H9 (cell line): ENCODE data around the gene DGCR2. TPM values are rescaled to one million over a fixed set of nuclear protein-coding genes. Genes with fewer than 3 reads are reported as not detected.

Source experiments
- DNase-seq: peaks from one replicate; pipeline ENCODE4 v3.0.0-alpha.2; 2017
- H2AFZ ChIP-seq: one replicate; pipeline ENCODE4 v1.6.1; 2013; ENCODE audit warnings: mild to moderate bottlenecking, low read length, control low read depth, moderate library complexity
- H2AK5ac ChIP-seq: 2 replicates; pipeline ENCODE4 v1.6.1; 2013; ENCODE audit warnings: low read length, control low read depth, mixed read lengths; ENCODE audit not compliant: insufficient read length
- H2BK120ac ChIP-seq: one replicate; pipeline ENCODE4 v1.6.1; 2013; ENCODE audit warnings: low read depth, mild to moderate bottlenecking, low read length, control low read depth, inconsistent platforms; ENCODE audit not compliant: poor library complexity, severe bottlenecking
- H2BK12ac ChIP-seq: 2 replicates; pipeline ENCODE4 v1.6.1; 2013; ENCODE audit warnings: low read length, control low read depth, mixed read lengths, low read depth; ENCODE audit not compliant: insufficient read length
- H2BK15ac ChIP-seq: 2 replicates; pipeline ENCODE4 v1.6.1; 2013; ENCODE audit warnings: low read depth, low read length, control low read depth
- H2BK20ac ChIP-seq: one replicate; pipeline ENCODE4 v1.6.1; 2013; ENCODE audit warnings: low read depth, mild to moderate bottlenecking, low read length, control low read depth, inconsistent platforms; ENCODE audit not compliant: poor library complexity, severe bottlenecking
- H2BK5ac ChIP-seq: 2 replicates; pipeline ENCODE4 v1.6.1; 2013; ENCODE audit warnings: low read length, control low read depth, mixed read lengths; ENCODE audit not compliant: insufficient read length
- H3K14ac ChIP-seq: 2 replicates; pipeline ENCODE4 v1.6.1; 2013; ENCODE audit warnings: low read length, control low read depth; ENCODE audit not compliant: insufficient read depth
- H3K18ac ChIP-seq: 2 replicates; pipeline ENCODE4 v1.6.1; 2013; ENCODE audit warnings: low read depth, mild to moderate bottlenecking, mixed read lengths, low read length, control low read depth; ENCODE audit not compliant: insufficient read length
- H3K23ac ChIP-seq: 2 replicates; pipeline ENCODE4 v1.6.1; 2013; ENCODE audit warnings: low read length, control low read depth, mixed read lengths, low read depth; ENCODE audit not compliant: insufficient read length
- H3K23me2 ChIP-seq: 2 replicates; pipeline ENCODE4 v1.6.1; 2013; ENCODE audit warnings: low read depth, mild to moderate bottlenecking, mixed read lengths, low read length, control low read depth; ENCODE audit not compliant: insufficient read length, poor library complexity, severe bottlenecking
- H3K27ac ChIP-seq: 2 replicates; pipeline ENCODE4 v1.5.1; 2013; ENCODE audit warnings: low read length, control low read depth, mixed read lengths, low read depth; ENCODE audit not compliant: insufficient read length
- H3K27me3 ChIP-seq: 2 replicates; pipeline ENCODE4 v1.6.1; 2013; ENCODE audit warnings: low read length, control low read depth, inconsistent platforms; ENCODE audit not compliant: insufficient read depth
- H3K4ac ChIP-seq: 2 replicates; pipeline ENCODE4 v1.6.1; 2013; ENCODE audit warnings: low read depth, mild to moderate bottlenecking, control low read depth, inconsistent platforms, low read length, moderate library complexity
- H3K4me1 ChIP-seq: 2 replicates; pipeline ENCODE4 v1.6.1; 2013; ENCODE audit warnings: low read length, control low read depth, inconsistent platforms; ENCODE audit not compliant: insufficient read depth
- H3K4me2 ChIP-seq: 2 replicates; pipeline ENCODE4 v1.6.1; 2013; ENCODE audit warnings: low read length, control low read depth, mixed read lengths; ENCODE audit not compliant: insufficient read length, insufficient read depth
- H3K56ac ChIP-seq: 2 replicates; pipeline ENCODE4 v1.6.1; 2013; ENCODE audit warnings: low read depth, mild to moderate bottlenecking, mixed read lengths, low read length, control low read depth; ENCODE audit not compliant: insufficient read length
- H3K79me1 ChIP-seq: 2 replicates; pipeline ENCODE4 v1.6.1; 2013; ENCODE audit warnings: low read depth, mild to moderate bottlenecking, moderate library complexity, low read length, control low read depth, inconsistent platforms; ENCODE audit not compliant: insufficient read depth, poor library complexity, severe bottlenecking
- H3K79me2 ChIP-seq: 2 replicates; pipeline ENCODE4 v1.6.1; 2013; ENCODE audit warnings: low read length, control low read depth, inconsistent platforms; ENCODE audit not compliant: insufficient read depth
- H3K9ac ChIP-seq: 2 replicates; pipeline ENCODE4 v1.6.1; 2013; ENCODE audit warnings: low read length, control low read depth, mixed read lengths; ENCODE audit not compliant: insufficient read length; ENCODE audit errors: extremely low read depth
- H3K9me3 ChIP-seq: one replicate; pipeline ENCODE4 v1.6.1; 2013; ENCODE audit warnings: low read depth, low read length, inconsistent platforms; ENCODE audit not compliant: control insufficient read depth
- H3T11ph ChIP-seq: one replicate; pipeline ENCODE4 v1.6.1; 2013; ENCODE audit warnings: mild to moderate bottlenecking, low read length, control low read depth, inconsistent platforms
- H4K20me1 ChIP-seq: one replicate; pipeline ENCODE4 v1.6.1; 2013; ENCODE audit not compliant: control insufficient read depth, insufficient read length, insufficient read depth
- H4K5ac ChIP-seq: 2 replicates; pipeline ENCODE4 v1.6.1; 2013; ENCODE audit warnings: low read depth, mild to moderate bottlenecking, mixed read lengths, low read length, control low read depth; ENCODE audit not compliant: insufficient read length
- H4K8ac ChIP-seq: replicated peaks from 2 replicates; pipeline ENCODE4 v1.6.1; 2013; ENCODE audit warnings: low read length, control low read depth, mixed read lengths, low read depth; ENCODE audit not compliant: insufficient read length
- H4K91ac ChIP-seq: 2 replicates; pipeline ENCODE4 v1.6.1; 2013; ENCODE audit warnings: low read depth, mild to moderate bottlenecking, moderate library complexity, mixed read lengths, low read length, control low read depth; ENCODE audit not compliant: insufficient read length
- H3K27ac Mint-ChIP-seq, 3 experiments: 2 replicates in 2 of 3; 3 replicates in 1 of 3; pipeline ENCODE4 v1.8.0; 2020 to 2021; ENCODE audit warnings: mixed read lengths in 3 of 3, mild to moderate bottlenecking in 1 of 3, moderate library complexity in 1 of 3
- H3K27me3 Mint-ChIP-seq: 2 replicates; pipeline ENCODE4 v1.8.0; 2021; ENCODE audit warnings: low read depth, mild to moderate bottlenecking, moderate library complexity, mixed read lengths
- H3K36me3 Mint-ChIP-seq, 3 experiments: 2 replicates in 2 of 3; 3 replicates in 1 of 3; pipeline ENCODE4 v1.8.0; 2020 to 2021; ENCODE audit warnings: low read depth in 3 of 3, mixed read lengths in 3 of 3; ENCODE audit not compliant: insufficient read depth in 1 of 3
- H3K4me1 Mint-ChIP-seq, 2 experiments: 2 replicates each; pipeline ENCODE4 v1.8.0; 2020; ENCODE audit warnings: mixed read lengths in 2 of 2
- H3K4me3 Mint-ChIP-seq, 2 experiments: 2 replicates in 1 of 2; 3 replicates in 1 of 2; pipeline ENCODE4 v1.8.0; 2020 to 2021; ENCODE audit warnings: mild to moderate bottlenecking in 2 of 2, mixed read lengths in 2 of 2, moderate library complexity in 1 of 2
- H3K9me3 Mint-ChIP-seq, 2 experiments: 2 replicates in 1 of 2; 3 replicates in 1 of 2; pipeline ENCODE4 v1.8.0; 2020; ENCODE audit warnings: mild to moderate bottlenecking in 2 of 2, mixed read lengths in 2 of 2, moderate library complexity in 1 of 2
- CTCF ChIP-seq: fragments of 200-600 bp; sonication (generic); conservative IDR thresholded peaks from 3 replicates; pipeline ENCODE4 v1.8.0; 2021; ENCODE audit warnings: antibody characterized with exemption, mild to moderate bottlenecking
- WGBS: extraction: QIAGEN DNeasy Blood & Tissue Kit; methylation state at CpG from one replicate; pipeline ENCODE4 v1.1.7; 2013; ENCODE audit warnings: missing lambda C conversion rate, low lambda C conversion rate, mixed read lengths; ENCODE audit not compliant: insufficient read length; ENCODE audit errors: extremely low coverage; 5-methylcytosine and 5-hydroxymethylcytosine counted together
- total RNA-seq: library from RNA; stranded (reverse); gene quantifications from 2 replicates; pipeline ENCODE4 v1.2.1, GENCODE V29; 2021

DGCR2 gene
- total RNA-seq, 1 experiment from 2014 or later: 47.2 TPM

- no peak overlapping the region for H4K5ac ChIP-seq
- no peak overlapping the region; a peak in 1 of 7 replicates for H3K27ac Mint-ChIP-seq
- H3K14ac ChIP-seq: no peak overlapping the region
- H4K20me1 ChIP-seq: no peaks in the 10 kb centered on the region
- no peak for DNase-seq
- H2BK120ac ChIP-seq: no peak overlapping the region
- H3K9ac ChIP-seq: no peak overlapping the region
- no peak overlapping the region for H3K4me3 Mint-ChIP-seq
- no peak overlapping the region for H4K8ac ChIP-seq
- no peak overlapping the region for H2BK20ac ChIP-seq
- H3K4ac ChIP-seq: no peak overlapping the region
- H3K79me1 ChIP-seq: no peaks in the 10 kb centered on the region
- no peak overlapping the region for H3K4me2 ChIP-seq
- H3T11ph ChIP-seq: no peak overlapping the region
- H4K91ac ChIP-seq: no peak overlapping the region
- H2AK5ac ChIP-seq: no peak overlapping the region
- TF ChIP-seq CTCF: no peak
- no peaks in the 10 kb centered on the region for H3K4me1 ChIP-seq
- H2BK15ac ChIP-seq: no peak overlapping the region
- no peak overlapping the region for H3K18ac ChIP-seq
- no peaks in the 10 kb centered on the region for H3K9me3 Mint-ChIP-seq
- H3K23me2 ChIP-seq: no peaks in the 10 kb centered on the region
- H3K4me1 Mint-ChIP-seq: no peaks in the 10 kb centered on the region
- no peaks in the 10 kb centered on the region for H3K27me3 ChIP-seq
- H3K9me3 ChIP-seq: no peaks in the 10 kb centered on the region
- no peak overlapping the region for H3K27ac ChIP-seq
- H2BK5ac ChIP-seq: no peak overlapping the region
- H3K36me3 Mint-ChIP-seq: peaks cover 33 to 83% (median 73%) of the 10 kb centered on the region in 3 experiments; a peak in 6 of 7 replicates
- no CpG with 5 or more reads among the region's 6 CpGs for WGBS
- H3K27me3 Mint-ChIP-seq: no peaks in the 10 kb centered on the region
- no peaks in the 10 kb centered on the region for H3K79me2 ChIP-seq
- H3K56ac ChIP-seq: no peak overlapping the region
- H2AFZ ChIP-seq: no peak overlapping the region
- H2BK12ac ChIP-seq: no peak overlapping the region
- no peak overlapping the region for H3K23ac ChIP-seq
These were observed 60.6 kb downstream of the DGCR2 start for GRCh38 chr22:19061471-19062138.
